ENCODE measurements around the gene MVD. TPM values are rescaled to one million over a fixed set of nuclear protein-coding genes. Genes with fewer than 3 reads are reported as not detected.
A peak's percentile ranks its signal among the peaks of the same experiment; 100 is the strongest.

MVD gene
- 16.2 TPM for total RNA-seq

GRCh38 chr16:88662843-88663606 lies at the start of gene MVD:
MVD (minus strand) TSS chr16:88663091; CDS start chr16:88663080, 11 bp downstream.
- ATAC-seq (peak; percentile 92), DNase-seq (ENCODE audit: low spot score) (peak; percentile 98)

- no peak for ATAC-seq
These were observed 49.6 kb upstream of the MVD start for GRCh38 chr16:88712362-88712979.

GRCh38 chr16:88711750-88712340 lies 49.0 kb upstream of the MVD start:
- no peak for ATAC-seq
- DNase-seq (ENCODE audit: low spot score): no peak

More at GRCh38 chr16:88712362-88712979, 49.6 kb upstream of the MVD start:
- no peak for DNase-seq (ENCODE audit: low spot score)

GRCh38 chr16:88710556-88710955 lies 47.7 kb upstream of the MVD start:
- no peak for DNase-seq (ENCODE audit: low spot score)
- ATAC-seq: no peak

GRCh38 chr16:88706965-88707826 lies 44.3 kb upstream of the MVD start:
- no peak for DNase-seq (ENCODE audit: low spot score)
- ATAC-seq: no peak

- ATAC-seq: peak; percentile 88
- peak; percentile 92 for DNase-seq (ENCODE audit: low spot score)
These were observed 43.5 kb upstream of the MVD start, which contains the start of the genes CTU2 and RNF166 for GRCh38 chr16:88706229-88706964. CTU2 (plus strand) TSS chr16:88706503; CDS start chr16:88706531, 28 bp downstream. RNF166 (minus strand) TSS chr16:88706408; CDS start chr16:88706325, 83 bp downstream.

- no peak for DNase-seq (ENCODE audit: low spot score)
These were observed 42.9 kb upstream of the MVD start for GRCh38 chr16:88705801-88706228.

GRCh38 chr16:88705076-88705684 lies 42.3 kb upstream of the MVD start:
- no peak for ATAC-seq
- no peak for DNase-seq (ENCODE audit: low spot score)

More at GRCh38 chr16:88705801-88706228, 42.9 kb upstream of the MVD start:
- peak; percentile 36 for ATAC-seq

- DNase-seq (ENCODE audit: low spot score) (no peak), ATAC-seq (no peak)
These were observed 40.8 kb upstream of the MVD start for GRCh38 chr16:88703486-88704309.

- no peak for ATAC-seq
- no peak for DNase-seq (ENCODE audit: low spot score)
These were observed 39.7 kb upstream of the MVD start for GRCh38 chr16:88702371-88703210.

GRCh38 chr16:88701581-88702370 lies 38.9 kb upstream of the MVD start:
- no peak for ATAC-seq
- DNase-seq (ENCODE audit: low spot score): no peak

- DNase-seq (ENCODE audit: low spot score) (peak; percentile 82), ATAC-seq (peak; percentile 62)
These were observed 38.0 kb upstream of the MVD start for GRCh38 chr16:88700636-88701482.

- no peak for ATAC-seq
- no peak for DNase-seq (ENCODE audit: low spot score)
These were observed 37.4 kb upstream of the MVD start for GRCh38 chr16:88700322-88700635.

- ATAC-seq (no peak), DNase-seq (ENCODE audit: low spot score) (no peak)
These were observed 36.3 kb upstream of the MVD start for GRCh38 chr16:88699180-88699579.

- DNase-seq (ENCODE audit: low spot score) (no peak), ATAC-seq (no peak)
These were observed 35.8 kb upstream of the MVD start for GRCh38 chr16:88698646-88699045.
